ENCODE data around the gene STX10. TPM values are rescaled to one million over a fixed set of nuclear protein-coding genes. Genes with fewer than 3 reads are reported as not detected.

Gene STX10
- total RNA-seq, 1 donor from 2014 or later: 58.4 TPM

DNA sequence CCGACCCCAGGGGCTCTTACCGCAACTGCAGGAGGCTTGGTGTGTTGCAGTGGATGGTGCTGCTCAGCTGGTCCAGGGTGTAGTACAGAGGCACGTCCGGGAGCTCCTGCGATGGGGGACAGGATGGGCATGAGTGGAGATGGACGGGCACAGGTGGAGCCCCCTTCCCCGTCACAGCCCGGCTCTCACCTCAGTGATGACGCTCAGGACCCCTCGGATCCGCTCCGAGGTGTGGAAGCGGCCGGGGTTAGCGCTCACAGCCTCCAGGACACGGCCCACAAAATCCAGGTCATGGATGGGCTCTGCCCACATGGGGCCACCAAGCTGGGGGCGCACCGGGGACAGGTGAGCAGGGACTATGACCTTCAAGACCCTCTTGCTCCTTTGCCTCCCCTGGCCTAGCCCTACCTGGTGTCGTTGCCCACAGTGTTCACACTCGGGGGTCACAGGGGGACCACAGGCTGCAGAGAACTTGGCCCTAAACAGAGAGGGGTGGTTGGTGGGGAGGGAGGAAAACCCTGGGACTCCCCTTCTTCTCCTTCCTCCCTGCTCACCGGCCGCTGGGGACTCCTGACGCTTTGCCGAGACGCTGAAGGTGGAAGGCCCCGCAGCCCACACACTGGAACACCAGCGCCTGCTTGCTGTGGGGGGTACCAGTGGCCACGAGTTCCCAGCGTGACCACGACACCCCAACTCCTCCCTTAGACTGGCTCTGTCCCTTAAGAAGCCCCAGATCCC, 40.6 kb downstream of the STX10 start:
- TF ChIP-seq, protein P1, sequence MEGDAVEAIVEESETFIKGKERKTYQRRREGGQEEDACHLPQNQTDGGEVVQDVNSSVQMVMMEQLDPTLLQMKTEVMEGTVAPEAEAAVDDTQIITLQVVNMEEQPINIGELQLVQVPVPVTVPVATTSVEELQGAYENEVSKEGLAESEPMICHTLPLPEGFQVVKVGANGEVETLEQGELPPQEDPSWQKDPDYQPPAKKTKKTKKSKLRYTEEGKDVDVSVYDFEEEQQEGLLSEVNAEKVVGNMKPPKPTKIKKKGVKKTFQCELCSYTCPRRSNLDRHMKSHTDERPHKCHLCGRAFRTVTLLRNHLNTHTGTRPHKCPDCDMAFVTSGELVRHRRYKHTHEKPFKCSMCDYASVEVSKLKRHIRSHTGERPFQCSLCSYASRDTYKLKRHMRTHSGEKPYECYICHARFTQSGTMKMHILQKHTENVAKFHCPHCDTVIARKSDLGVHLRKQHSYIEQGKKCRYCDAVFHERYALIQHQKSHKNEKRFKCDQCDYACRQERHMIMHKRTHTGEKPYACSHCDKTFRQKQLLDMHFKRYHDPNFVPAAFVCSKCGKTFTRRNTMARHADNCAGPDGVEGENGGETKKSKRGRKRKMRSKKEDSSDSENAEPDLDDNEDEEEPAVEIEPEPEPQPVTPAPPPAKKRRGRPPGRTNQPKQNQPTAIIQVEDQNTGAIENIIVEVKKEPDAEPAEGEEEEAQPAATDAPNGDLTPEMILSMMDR (IDR thresholded peaks at IDR 0.05; ENCODE audit: unreplicated experiment): no peak
- Mint-ChIP-seq H3K9me3 (no peaks in the 10 kb centered on the region), H3K27me3 (ENCODE audit: low read depth) (no peaks in the 10 kb centered on the region), H3K36me3 (peaks cover 9% of the 10 kb centered on the region), H3K27ac (no peak overlapping the region), H3K4me1 (no peaks in the 10 kb centered on the region), H3K4me3 (no peak overlapping the region)
- no peak for DNase-seq (ENCODE audit: low spot score in 2 of 2, unreplicated experiment in 2 of 2)

DNA sequence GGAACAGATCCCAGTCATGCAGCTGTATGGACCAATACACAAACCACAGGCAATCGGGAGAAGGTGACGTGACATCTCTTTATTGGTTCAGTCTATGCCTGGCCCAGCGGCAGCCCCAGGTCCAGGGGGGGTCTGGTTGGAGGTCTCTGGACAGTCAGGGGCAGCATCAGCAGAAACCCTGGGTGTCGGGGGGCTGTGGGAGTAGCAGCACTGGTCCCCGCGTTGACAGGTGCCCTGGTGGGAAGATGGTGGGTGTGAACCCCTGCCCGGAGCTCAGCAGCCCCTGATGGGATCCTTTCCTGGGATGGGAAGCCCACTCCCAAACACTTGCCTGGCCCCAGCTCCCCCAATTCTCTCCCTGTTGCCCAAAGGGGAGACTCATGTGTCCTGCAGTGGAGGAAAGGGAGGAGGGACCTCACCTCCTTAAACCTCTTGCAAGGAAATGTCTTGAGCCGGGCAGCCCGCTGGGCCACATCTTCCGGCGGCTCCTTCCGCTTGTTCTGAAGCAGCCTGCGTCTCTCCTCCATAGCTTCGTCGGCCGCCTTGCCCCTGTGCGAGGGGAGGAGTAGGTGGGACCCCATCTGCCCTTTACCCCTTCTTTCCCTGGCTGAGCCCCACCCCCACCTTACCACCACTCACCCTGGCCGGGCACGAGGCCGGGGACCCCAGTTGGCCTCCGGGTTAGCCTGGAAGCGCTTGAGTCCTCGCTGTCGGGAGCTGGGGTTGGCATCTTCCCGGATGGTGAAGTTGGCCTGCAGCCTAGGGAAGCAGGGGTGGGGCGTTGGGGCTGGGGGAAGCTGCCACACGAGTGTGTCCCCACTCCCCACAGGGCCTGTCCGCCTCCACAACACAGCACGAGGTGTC, 45.1 kb downstream of the STX10 start:
- peaks cover 4% of the 10 kb centered on the region for H3K4me1 Mint-ChIP-seq
- no peaks in the 10 kb centered on the region for H3K9me3 Mint-ChIP-seq
- H3K4me3 Mint-ChIP-seq: no peak overlapping the region
- peaks cover 6% of the 10 kb centered on the region for H3K36me3 Mint-ChIP-seq
- peaks cover 24% of the 10 kb centered on the region for H3K27me3 Mint-ChIP-seq (ENCODE audit: low read depth)
- DNase-seq (ENCODE audit: low spot score in 2 of 2, unreplicated experiment in 2 of 2): no peak
- H3K27ac Mint-ChIP-seq: no peak overlapping the region
- TF ChIP-seq, protein P1 (IDR thresholded peaks at IDR 0.05; ENCODE audit: unreplicated experiment): no peak

DNA sequence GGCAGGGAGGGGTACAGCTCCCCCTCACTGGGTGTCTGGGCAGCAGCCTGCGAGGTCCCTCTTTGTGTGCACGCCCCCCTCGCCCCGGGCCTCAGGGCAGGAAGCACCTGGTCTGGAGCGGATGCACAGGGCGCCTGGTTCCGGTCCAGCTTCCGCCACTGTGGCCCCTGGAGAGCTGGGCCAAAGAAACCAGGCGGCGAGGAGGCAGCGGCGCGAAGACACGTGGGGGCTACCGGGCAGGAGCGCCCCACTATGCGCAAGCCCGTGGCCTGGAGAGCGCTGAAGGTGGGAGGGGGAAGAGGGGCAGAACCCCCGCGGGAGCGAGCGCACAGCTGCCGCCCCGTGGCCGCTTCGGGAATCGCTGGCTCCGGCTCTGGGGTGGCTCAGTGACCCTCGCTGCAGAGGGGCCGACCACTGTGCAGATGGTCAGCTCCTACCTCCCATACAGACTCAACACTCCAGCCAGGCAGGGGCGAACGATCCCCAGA, 45.8 kb downstream of the STX10 start:
- Mint-ChIP-seq H3K4me3 (no peak overlapping the region), H3K27me3 (ENCODE audit: low read depth) (peaks cover 30% of the 10 kb centered on the region), H3K4me1 (peaks cover 4% of the 10 kb centered on the region), H3K27ac (no peak overlapping the region), H3K36me3 (peaks cover 6% of the 10 kb centered on the region), H3K9me3 (no peaks in the 10 kb centered on the region)
- TF ChIP-seq, protein P1 (IDR thresholded peaks at IDR 0.05; ENCODE audit: unreplicated experiment): peak; percentile 60
- DNase-seq (ENCODE audit: low spot score in 2 of 2, unreplicated experiment in 2 of 2): no peak

DNA sequence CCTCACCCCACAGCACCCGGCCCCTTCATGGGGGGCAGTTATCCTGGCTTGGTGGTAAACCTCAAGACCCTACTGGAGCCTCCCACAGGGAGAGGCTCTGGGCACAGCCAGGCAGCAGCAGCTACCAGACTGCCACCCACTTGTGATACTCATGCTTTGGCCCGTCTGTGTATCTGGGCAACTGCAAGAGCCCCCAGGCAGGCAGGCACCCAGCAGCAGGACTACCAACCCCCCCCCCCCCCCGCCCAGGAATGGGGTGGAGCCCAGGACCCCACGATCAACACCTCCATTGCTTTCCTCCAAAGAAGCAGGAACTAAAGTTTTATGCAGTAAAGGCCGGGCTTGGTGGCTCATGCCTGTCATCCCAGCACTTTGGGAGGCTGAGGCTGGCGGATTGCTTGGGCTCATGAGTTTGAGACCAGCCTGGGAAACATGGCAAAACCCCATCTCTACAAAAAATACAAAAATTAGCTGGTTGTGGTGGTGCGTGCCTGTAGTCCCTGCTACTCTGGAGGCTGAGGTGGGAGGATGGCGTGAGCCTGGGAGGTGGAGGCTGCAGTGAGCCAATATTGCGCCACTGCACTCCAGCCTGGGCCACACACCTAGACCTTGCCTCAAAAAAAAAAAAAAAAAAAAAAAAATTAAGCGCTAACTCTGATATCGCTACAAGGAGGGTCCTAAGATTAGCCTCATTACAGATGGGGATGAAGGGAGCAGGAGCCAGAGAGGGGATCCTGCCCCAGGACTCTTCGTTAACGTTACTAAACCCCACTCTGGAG, 46.4 kb downstream of the STX10 start:
- no peak overlapping the region for H3K27ac Mint-ChIP-seq
- H3K36me3 Mint-ChIP-seq: peaks cover 6% of the 10 kb centered on the region
- peaks cover 34% of the 10 kb centered on the region for H3K27me3 Mint-ChIP-seq (ENCODE audit: low read depth)
- DNase-seq (ENCODE audit: low spot score in 2 of 2, unreplicated experiment in 2 of 2): no peak
- no peaks in the 10 kb centered on the region for H3K9me3 Mint-ChIP-seq
- TF ChIP-seq, protein P1 (IDR thresholded peaks at IDR 0.05; ENCODE audit: unreplicated experiment): no peak
- H3K4me1 Mint-ChIP-seq: peaks cover 6% of the 10 kb centered on the region
- peak overlapping the region; percentile 28 for H3K4me3 Mint-ChIP-seq
